ENCODE data around the gene CCNY. TPM values are rescaled to one million over a fixed set of nuclear protein-coding genes. Genes with fewer than 3 reads are reported as not detected.

CCNY gene
- total RNA-seq, 1 experiment from 2014 or later: 51.9 TPM

DNA sequence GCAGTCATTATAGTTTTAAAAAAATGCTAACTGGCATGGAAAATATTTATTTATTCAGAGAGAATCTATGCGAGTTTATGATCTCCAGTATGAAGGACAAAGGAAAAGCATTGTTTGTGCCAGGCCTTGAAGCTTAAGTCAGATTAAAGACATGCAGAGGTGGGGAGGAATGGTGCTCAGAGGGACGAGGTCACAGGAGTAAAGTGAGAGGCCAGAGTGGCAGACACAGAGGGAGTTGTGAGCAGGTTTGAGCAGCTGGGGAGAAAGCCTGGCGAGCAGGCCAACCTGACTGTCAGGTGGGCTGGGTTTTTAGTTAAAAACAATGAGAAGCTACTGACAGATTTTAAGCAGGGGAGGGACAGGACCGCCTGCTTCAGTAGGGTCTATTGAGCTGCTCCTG is 6.8 kb upstream of the CCNY start:
- DNase-seq (ENCODE audit: low read depth, low spot score) (no peak), ATAC-seq (no peak)
- H3K36me3 ChIP-seq (ENCODE audit: control insufficient read depth, insufficient read depth, low read length): no peaks in the 10 kb centered on the region
- H3K4me3 ChIP-seq (ENCODE audit: low read depth in 2 of 2, low read length in 2 of 2): no peak overlapping the region
- peaks cover 9% of the 10 kb centered on the region for H3K4me1 ChIP-seq (ENCODE audit: control insufficient read depth, insufficient read depth, low read length)
- POLR2A ChIA-PET: no interaction called here
- H3K27ac ChIP-seq (ENCODE audit: low read length): no peak overlapping the region
- intact Hi-C loops (cut with micrococcal nuclease; ENCODE audit: unreplicated experiment): no loop called here
- BruUV-seq (replicated peaks): no TSS peak
- TF ChIP-seq, protein P1, sequence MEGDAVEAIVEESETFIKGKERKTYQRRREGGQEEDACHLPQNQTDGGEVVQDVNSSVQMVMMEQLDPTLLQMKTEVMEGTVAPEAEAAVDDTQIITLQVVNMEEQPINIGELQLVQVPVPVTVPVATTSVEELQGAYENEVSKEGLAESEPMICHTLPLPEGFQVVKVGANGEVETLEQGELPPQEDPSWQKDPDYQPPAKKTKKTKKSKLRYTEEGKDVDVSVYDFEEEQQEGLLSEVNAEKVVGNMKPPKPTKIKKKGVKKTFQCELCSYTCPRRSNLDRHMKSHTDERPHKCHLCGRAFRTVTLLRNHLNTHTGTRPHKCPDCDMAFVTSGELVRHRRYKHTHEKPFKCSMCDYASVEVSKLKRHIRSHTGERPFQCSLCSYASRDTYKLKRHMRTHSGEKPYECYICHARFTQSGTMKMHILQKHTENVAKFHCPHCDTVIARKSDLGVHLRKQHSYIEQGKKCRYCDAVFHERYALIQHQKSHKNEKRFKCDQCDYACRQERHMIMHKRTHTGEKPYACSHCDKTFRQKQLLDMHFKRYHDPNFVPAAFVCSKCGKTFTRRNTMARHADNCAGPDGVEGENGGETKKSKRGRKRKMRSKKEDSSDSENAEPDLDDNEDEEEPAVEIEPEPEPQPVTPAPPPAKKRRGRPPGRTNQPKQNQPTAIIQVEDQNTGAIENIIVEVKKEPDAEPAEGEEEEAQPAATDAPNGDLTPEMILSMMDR (IDR thresholded peaks at IDR 0.05): no peak
- TF ChIP-seq SIN3A (IDR thresholded peaks at IDR 0.05; ENCODE audit: borderline replicate concordance, insufficient read depth, low read depth, low read length): no peak
- TF ChIP-seq, protein P2, sequence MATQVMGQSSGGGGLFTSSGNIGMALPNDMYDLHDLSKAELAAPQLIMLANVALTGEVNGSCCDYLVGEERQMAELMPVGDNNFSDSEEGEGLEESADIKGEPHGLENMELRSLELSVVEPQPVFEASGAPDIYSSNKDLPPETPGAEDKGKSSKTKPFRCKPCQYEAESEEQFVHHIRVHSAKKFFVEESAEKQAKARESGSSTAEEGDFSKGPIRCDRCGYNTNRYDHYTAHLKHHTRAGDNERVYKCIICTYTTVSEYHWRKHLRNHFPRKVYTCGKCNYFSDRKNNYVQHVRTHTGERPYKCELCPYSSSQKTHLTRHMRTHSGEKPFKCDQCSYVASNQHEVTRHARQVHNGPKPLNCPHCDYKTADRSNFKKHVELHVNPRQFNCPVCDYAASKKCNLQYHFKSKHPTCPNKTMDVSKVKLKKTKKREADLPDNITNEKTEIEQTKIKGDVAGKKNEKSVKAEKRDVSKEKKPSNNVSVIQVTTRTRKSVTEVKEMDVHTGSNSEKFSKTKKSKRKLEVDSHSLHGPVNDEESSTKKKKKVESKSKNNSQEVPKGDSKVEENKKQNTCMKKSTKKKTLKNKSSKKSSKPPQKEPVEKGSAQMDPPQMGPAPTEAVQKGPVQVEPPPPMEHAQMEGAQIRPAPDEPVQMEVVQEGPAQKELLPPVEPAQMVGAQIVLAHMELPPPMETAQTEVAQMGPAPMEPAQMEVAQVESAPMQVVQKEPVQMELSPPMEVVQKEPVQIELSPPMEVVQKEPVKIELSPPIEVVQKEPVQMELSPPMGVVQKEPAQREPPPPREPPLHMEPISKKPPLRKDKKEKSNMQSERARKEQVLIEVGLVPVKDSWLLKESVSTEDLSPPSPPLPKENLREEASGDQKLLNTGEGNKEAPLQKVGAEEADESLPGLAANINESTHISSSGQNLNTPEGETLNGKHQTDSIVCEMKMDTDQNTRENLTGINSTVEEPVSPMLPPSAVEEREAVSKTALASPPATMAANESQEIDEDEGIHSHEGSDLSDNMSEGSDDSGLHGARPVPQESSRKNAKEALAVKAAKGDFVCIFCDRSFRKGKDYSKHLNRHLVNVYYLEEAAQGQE (IDR thresholded peaks at IDR 0.05; ENCODE audit: insufficient read depth in 1 of 2, low read depth in 2 of 2, low read length in 1 of 2): no peak
- no peak for TF ChIP-seq POLR2AphosphoS5 (IDR thresholded peaks at IDR 0.05; ENCODE audit: low read depth, low read length)
- no peak for TF ChIP-seq TCF7L2 (IDR thresholded peaks at IDR 0.05; ENCODE audit: low read depth, low read length)
- no peaks in the 10 kb centered on the region for H3K27me3 ChIP-seq (ENCODE audit: control insufficient read depth, insufficient read depth, low read length)
- CTCF ChIA-PET: no interaction called here
- in situ Hi-C loops (cut with HindIII; ENCODE audit: low pct_unique_long_range_greater_than_20kb, low sequenced_read_pairs): no loop called here
- no peaks in the 10 kb centered on the region for H3K9me3 ChIP-seq (ENCODE audit: control insufficient read depth, insufficient read depth, low read depth, low read length)

DNA sequence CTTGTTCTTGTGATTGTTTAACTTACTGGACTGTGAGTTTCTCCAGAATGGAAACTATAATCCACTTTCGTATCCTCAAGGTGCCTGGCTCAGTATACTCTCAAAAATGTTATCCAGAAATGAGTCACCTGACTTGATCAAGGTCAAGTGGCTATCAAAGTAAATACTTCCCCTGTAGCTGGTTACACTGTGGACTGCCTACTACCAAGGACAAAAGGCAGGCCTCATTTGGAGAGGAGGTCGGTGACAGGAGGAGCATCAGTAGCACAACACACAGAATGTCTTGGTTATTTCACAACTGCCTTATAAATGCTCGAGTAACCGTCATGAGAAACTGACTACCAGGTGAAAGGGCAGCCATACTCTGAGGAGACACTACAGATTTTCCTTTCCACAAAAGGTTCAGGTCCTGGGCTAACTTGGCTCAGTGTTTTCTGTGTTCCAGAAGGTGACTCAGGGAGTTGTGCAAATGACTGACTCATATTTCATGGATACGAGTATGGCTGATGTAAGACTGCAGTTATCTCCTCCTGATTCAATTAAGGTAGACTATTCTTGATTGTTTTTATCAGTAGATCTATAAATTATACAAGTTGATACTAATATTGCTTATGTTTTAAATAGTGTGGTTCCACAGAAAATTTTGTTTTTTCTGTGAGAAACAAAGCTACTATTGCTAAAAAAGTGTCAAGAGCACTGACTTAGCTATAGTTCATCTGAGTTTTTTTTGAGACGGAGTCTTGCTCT is 4.2 kb upstream of the CCNY start:
- Histone ChIP-seq H3K9me3 (ENCODE audit: control insufficient read depth, insufficient read depth, low read depth, low read length) (no peaks in the 10 kb centered on the region), H3K27ac (ENCODE audit: low read length) (peak overlapping the region; percentile 71), H3K4me1 (ENCODE audit: control insufficient read depth, insufficient read depth, low read length) (peaks cover 9% of the 10 kb centered on the region), H3K27me3 (ENCODE audit: control insufficient read depth, insufficient read depth, low read length) (no peaks in the 10 kb centered on the region), H3K4me3 (ENCODE audit: low read depth in 2 of 2, low read length in 2 of 2) (no peak overlapping the region), H3K36me3 (ENCODE audit: control insufficient read depth, insufficient read depth, low read length) (no peaks in the 10 kb centered on the region)
- DNase-seq (ENCODE audit: low read depth, low spot score): peak; percentile 85
- no TSS peak for BruUV-seq (replicated peaks)
- ChIA-PET POLR2A (no interaction called here), CTCF (no interaction called here)
- TF ChIP-seq, protein P1 (IDR thresholded peaks at IDR 0.05): no peak
- no peak for TF ChIP-seq TCF7L2 (IDR thresholded peaks at IDR 0.05; ENCODE audit: low read depth, low read length)
- TF ChIP-seq SIN3A (IDR thresholded peaks at IDR 0.05; ENCODE audit: borderline replicate concordance, insufficient read depth, low read depth, low read length): no peak
- TF ChIP-seq, protein P2 (IDR thresholded peaks at IDR 0.05; ENCODE audit: insufficient read depth in 1 of 2, low read depth in 2 of 2, low read length in 1 of 2): no peak
- TF ChIP-seq POLR2AphosphoS5 (IDR thresholded peaks at IDR 0.05; ENCODE audit: low read depth, low read length): no peak
- in situ Hi-C loops (cut with HindIII; ENCODE audit: low pct_unique_long_range_greater_than_20kb, low sequenced_read_pairs) (no loop called here), intact Hi-C loops (cut with micrococcal nuclease; ENCODE audit: unreplicated experiment) (no loop called here)
- ATAC-seq: 0 out of 2 replicates have a peak, but pooled peaks have one; percentile 33

Measured in Panc1 (cell line).